Progenitor cell of endocrine pancreas (in vitro differentiated cells): ENCODE measurements around the gene ANKRD60. TPM values are rescaled to one million over a fixed set of nuclear protein-coding genes. Genes with fewer than 3 reads are reported as not detected.

Experiments used
- DNase-seq: peaks from one replicate; pipeline ENCODE4 v3.0.0; 2021; ENCODE audit warnings: low spot score; ENCODE audit not compliant: unreplicated experiment
- H3K27ac Mint-ChIP-seq: 2 replicates; pipeline ENCODE4 v1.8.0; 2021; ENCODE audit warnings: mild to moderate bottlenecking, moderate library complexity, mixed read lengths
- H3K27me3 Mint-ChIP-seq: 2 replicates; pipeline ENCODE4 v1.8.0; 2021; ENCODE audit warnings: mixed read lengths
- H3K36me3 Mint-ChIP-seq: 2 replicates; pipeline ENCODE4 v1.8.0; 2022; ENCODE audit warnings: mixed read lengths; ENCODE audit not compliant: insufficient read depth
- H3K4me1 Mint-ChIP-seq: 2 replicates; pipeline ENCODE4 v1.8.0; 2021; ENCODE audit warnings: low read depth, mixed read lengths
- H3K4me3 Mint-ChIP-seq: 2 replicates; pipeline ENCODE4 v1.8.0; 2021; ENCODE audit warnings: low read depth, mild to moderate bottlenecking, moderate library complexity, mixed read lengths
- H3K9me3 Mint-ChIP-seq: 2 replicates; pipeline ENCODE4 v1.8.0; 2021; ENCODE audit warnings: low read depth, mixed read lengths
- CTCF ChIP-seq: fragments of 200-600 bp; sonication (generic); IDR thresholded peaks from one replicate; pipeline ENCODE4 v1.5.0; 2021; ENCODE audit warnings: antibody characterized with exemption, mild to moderate bottlenecking; ENCODE audit not compliant: unreplicated experiment
- total RNA-seq: library from RNA; stranded (reverse); gene quantifications from 2 replicates; pipeline ENCODE4 v1.2.1, GENCODE V29; 2021

ANKRD60 gene
- total RNA-seq, 1 donor from 2014 or later: not detected

DNA sequence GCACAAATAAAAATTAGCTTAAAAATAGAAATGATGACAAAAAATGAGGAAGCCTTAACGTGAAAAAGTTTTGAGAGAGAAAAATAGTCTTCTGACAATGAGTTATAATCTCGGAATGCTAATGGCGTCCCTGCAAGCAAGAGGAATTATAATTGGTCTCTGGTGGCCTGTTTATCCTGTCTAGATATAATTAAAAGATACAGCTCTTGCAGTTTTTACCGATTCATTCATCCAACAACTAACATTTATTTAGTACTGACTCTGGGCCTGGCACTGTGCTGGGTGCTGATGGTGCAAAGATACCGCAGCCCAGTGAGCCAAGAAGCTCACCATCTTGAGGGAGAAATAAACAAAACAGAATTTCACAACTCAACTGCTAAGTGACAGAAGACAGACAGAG, 31.6 kb upstream of the ANKRD60 start:
- no peak for TF ChIP-seq CTCF
- no peaks in the 10 kb centered on the region for H3K4me1 Mint-ChIP-seq
- H3K36me3 Mint-ChIP-seq: peaks cover 2% of the 10 kb centered on the region
- no peak for DNase-seq
- no peaks in the 10 kb centered on the region for H3K9me3 Mint-ChIP-seq
- H3K4me3 Mint-ChIP-seq: no peak overlapping the region
- no peaks in the 10 kb centered on the region for H3K27me3 Mint-ChIP-seq
- no peak overlapping the region for H3K27ac Mint-ChIP-seq

DNA sequence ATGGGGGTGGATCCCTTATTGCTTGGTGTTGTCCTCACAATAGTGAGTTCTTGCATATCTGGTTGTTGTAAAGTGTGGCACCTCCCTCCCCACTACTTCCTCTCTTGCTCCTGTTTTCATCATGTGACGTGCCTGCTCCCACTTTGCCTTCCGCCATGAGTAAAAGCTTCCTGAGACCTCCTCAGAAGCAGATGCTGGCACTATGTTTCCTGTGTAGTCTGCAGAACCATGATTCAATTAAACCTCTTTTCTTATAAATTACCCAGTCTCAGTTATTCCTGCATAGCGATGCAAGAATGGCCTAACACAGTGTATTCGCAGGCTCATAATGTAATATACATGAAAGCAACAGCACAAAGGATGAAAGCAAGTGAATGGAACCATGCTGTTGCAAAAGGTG, 28.4 kb upstream of the ANKRD60 start:
- Mint-ChIP-seq H3K9me3 (peaks cover 16% of the 10 kb centered on the region), H3K27ac (no peak overlapping the region), H3K4me1 (no peaks in the 10 kb centered on the region), H3K27me3 (no peaks in the 10 kb centered on the region), H3K36me3 (peaks cover 16% of the 10 kb centered on the region), H3K4me3 (no peak overlapping the region)
- TF ChIP-seq CTCF: no peak
- no peak for DNase-seq

DNA sequence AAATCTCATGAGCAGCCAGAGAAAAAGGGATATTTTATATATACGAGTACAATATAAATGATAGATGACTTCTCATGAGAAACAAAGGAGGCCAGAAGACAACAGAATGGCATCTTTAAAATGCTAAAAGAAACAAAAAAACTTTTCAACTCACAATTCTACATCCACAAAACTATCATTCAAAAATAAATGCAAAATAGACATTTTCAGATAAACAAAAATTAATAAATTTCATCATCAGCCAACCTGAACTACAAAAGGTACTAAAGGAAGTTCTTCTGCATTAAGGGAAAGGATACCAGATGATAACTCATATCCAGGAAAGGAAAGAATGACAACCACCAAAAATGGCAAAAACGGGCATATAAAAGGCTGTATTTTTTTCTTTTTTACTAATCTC, 27.9 kb upstream of the ANKRD60 start:
- no peak overlapping the region for H3K4me3 Mint-ChIP-seq
- no peak for TF ChIP-seq CTCF
- no peak for DNase-seq
- peaks cover 16% of the 10 kb centered on the region for H3K9me3 Mint-ChIP-seq
- no peak overlapping the region for H3K27ac Mint-ChIP-seq
- H3K36me3 Mint-ChIP-seq: peaks cover 16% of the 10 kb centered on the region
- no peaks in the 10 kb centered on the region for H3K4me1 Mint-ChIP-seq
- no peaks in the 10 kb centered on the region for H3K27me3 Mint-ChIP-seq

DNA sequence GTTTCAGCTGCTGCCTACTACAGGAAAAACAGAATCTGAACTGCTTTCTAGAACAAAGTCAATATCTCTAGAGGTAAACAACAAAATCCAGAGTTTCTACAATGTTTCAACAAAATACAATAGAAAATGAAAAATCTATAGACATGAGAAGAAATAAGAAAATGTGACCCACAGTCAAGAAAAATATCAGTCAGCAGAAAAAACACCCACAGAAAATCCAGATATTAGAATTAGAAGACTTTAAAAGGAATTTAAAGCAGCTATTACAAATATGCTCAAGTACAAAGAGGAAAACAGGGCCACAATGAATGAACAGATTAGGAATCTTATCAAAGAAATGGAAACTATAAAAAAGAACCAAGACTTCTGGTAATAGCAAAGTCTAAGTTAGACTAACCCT, 26.4 kb upstream of the ANKRD60 start:
- H3K27ac Mint-ChIP-seq: no peak overlapping the region
- H3K4me3 Mint-ChIP-seq: no peak overlapping the region
- no peak for DNase-seq
- H3K9me3 Mint-ChIP-seq: peaks cover 16% of the 10 kb centered on the region
- no peaks in the 10 kb centered on the region for H3K27me3 Mint-ChIP-seq
- TF ChIP-seq CTCF: no peak
- H3K4me1 Mint-ChIP-seq: no peaks in the 10 kb centered on the region
- peaks cover 17% of the 10 kb centered on the region for H3K36me3 Mint-ChIP-seq

- DNase-seq: no peak
- Mint-ChIP-seq H3K27me3 (no peaks in the 10 kb centered on the region), H3K4me3 (no peak overlapping the region), H3K36me3 (peaks cover 22% of the 10 kb centered on the region), H3K27ac (no peak overlapping the region), H3K9me3 (peaks cover 16% of the 10 kb centered on the region), H3K4me1 (no peaks in the 10 kb centered on the region)
- TF ChIP-seq CTCF: no peak
These were observed 23.6 kb upstream of the ANKRD60 start for GRCh38 chr20:58251979-58252591.
